Colonic mucosa (tissue), 4 donors: ENCODE results near the gene TANC1. TPM values are rescaled to one million over a fixed set of nuclear protein-coding genes. Genes with fewer than 3 reads are reported as not detected.
"Not testable (repeated sequence)": the region's sequence is repeated elsewhere in the genome, so short reads cannot be mapped to it uniquely, and the experiment has no call there.

Experiments
- DNase-seq: peaks from one replicate; pipeline ENCODE4 v3.0.0-alpha.2; 2020
- H3K27ac ChIP-seq: fragments of 200-600 bp; one replicate; pipeline ENCODE4 v1.8.0; 2021
- H3K27me3 ChIP-seq: fragments of 200-600 bp; one replicate; pipeline ENCODE4 v1.8.0; 2021
- H3K36me3 ChIP-seq: fragments of 200-600 bp; one replicate; pipeline ENCODE4 v1.8.0; 2021
- H3K4me1 ChIP-seq: fragments of 200-600 bp; one replicate; pipeline ENCODE4 v1.8.0; 2021; ENCODE audit warnings: mild to moderate bottlenecking
- H3K4me3 ChIP-seq: fragments of 200-600 bp; one replicate; pipeline ENCODE4 v1.8.0; 2021
- H3K9ac ChIP-seq, 2 donors: one replicate each; pipeline ENCODE4 v1.7.0; 2013; ENCODE audit warnings: control low read depth in 2 of 2, low read depth in 2 of 2, low read length in 2 of 2
- H3K9me3 ChIP-seq: fragments of 200-600 bp; one replicate; pipeline ENCODE4 v1.8.0; 2021
- CTCF ChIP-seq: fragments of 200-600 bp; IDR thresholded peaks from one replicate; pipeline ENCODE4 v1.8.0; 2022; ENCODE audit warnings: antibody characterized with exemption, mild to moderate bottlenecking
- intact Hi-C: fragments of 100-400 bp; cut with DNase I; formaldehyde crosslinking; loops from one replicate; pipeline ENCODE4 v1.14.1; 2022
- total RNA-seq, 2 donors: library from RNA; stranded (reverse); fragmentation: NEBNext Ultra II Directional in 1 of 2; extraction: Animal tissue kit (Norgen Biotek cat#: 25700) in 1 of 2; gene quantifications; one replicate each; pipeline ENCODE4 v1.2.1, GENCODE V29; 2021
- donor health status: healthy.
- donor health status: DM: no; HTN: no; CAD: no.
- donor health status: DM: no; HTN: no; CAD: no.

Gene TANC1
- total RNA-seq, 2 donors from 2014 or later, result 28.3 to 32.7 TPM

- Histone ChIP-seq H3K4me1 (peaks cover 24% of the 10 kb centered on the region), H3K27ac (no peak overlapping the region), H3K9me3 (no peaks in the 10 kb centered on the region), H3K4me3 (no peak overlapping the region), H3K36me3 (no peaks in the 10 kb centered on the region), H3K9ac (no peak overlapping the region), H3K27me3 (no peaks in the 10 kb centered on the region)
- intact Hi-C loops, result no loop called here
- TF ChIP-seq CTCF, result no peak
- no peak for DNase-seq
These were observed 127.4 kb downstream of the TANC1 start for GRCh38 chr2:159095813-159096212.

GRCh38 chr2:159096302-159096855, 127.9 kb downstream of the TANC1 start:
- peaks cover 19% of the 10 kb centered on the region for H3K4me1 ChIP-seq
- DNase-seq, H3K36me3 ChIP-seq, H3K27me3 ChIP-seq, H3K27ac ChIP-seq, intact Hi-C loops, H3K9me3 ChIP-seq, H3K9ac ChIP-seq, H3K4me3 ChIP-seq: not testable (repeated sequence)

- no peaks in the 10 kb centered on the region for H3K27me3 ChIP-seq
- H3K4me1 ChIP-seq, result peaks cover 15% of the 10 kb centered on the region
- H3K9ac ChIP-seq, result no peak overlapping the region
- no peak overlapping the region for H3K4me3 ChIP-seq
- intact Hi-C loops, result no loop called here
- no peaks in the 10 kb centered on the region for H3K9me3 ChIP-seq
- no peak for TF ChIP-seq CTCF
- H3K27ac ChIP-seq, result no peak overlapping the region
- DNase-seq, result no peak
- H3K36me3 ChIP-seq, result no peaks in the 10 kb centered on the region
These were observed 128.5 kb downstream of the TANC1 start for GRCh38 chr2:159096901-159097300.

- Histone ChIP-seq H3K9me3 (no peaks in the 10 kb centered on the region), H3K4me3 (no peak overlapping the region), H3K36me3 (no peaks in the 10 kb centered on the region), H3K4me1 (peaks cover 9% of the 10 kb centered on the region), H3K9ac (no peak overlapping the region), H3K27ac (no peak overlapping the region), H3K27me3 (no peaks in the 10 kb centered on the region)
- no peak for DNase-seq
- TF ChIP-seq CTCF, result no peak
- intact Hi-C loops, result no loop called here
These were observed 129.9 kb downstream of the TANC1 start for GRCh38 chr2:159098361-159098760.

DNA sequence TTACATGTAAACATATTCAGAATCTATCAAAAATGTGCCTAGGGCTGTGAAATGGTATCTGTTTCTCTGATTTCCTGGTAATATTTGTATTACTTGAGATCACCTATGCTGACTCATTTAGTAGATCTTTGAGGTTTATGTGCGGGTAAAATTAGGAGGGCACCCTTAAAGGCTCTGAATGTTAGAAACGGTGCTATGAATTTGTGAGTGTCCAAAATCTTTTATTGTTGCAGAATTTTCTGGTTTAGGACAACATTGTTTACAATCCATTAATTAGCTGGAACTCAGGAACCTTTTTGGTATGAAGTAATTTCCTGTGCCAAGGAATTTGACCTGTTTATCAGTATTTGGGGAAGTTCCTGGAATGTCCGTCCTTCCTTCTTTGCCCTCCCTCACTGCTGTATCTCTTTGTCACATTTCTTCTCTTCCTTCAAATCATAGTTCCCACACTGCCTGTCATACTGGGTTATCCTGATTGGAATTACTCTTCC, 130.5 kb downstream of the TANC1 start:
- Histone ChIP-seq H3K9me3 (no peaks in the 10 kb centered on the region), H3K27ac (peak overlapping the region; percentile 30), H3K36me3 (no peaks in the 10 kb centered on the region), H3K4me3 (no peak overlapping the region), H3K4me1 (peaks cover 6% of the 10 kb centered on the region), H3K9ac (no peak overlapping the region), H3K27me3 (no peaks in the 10 kb centered on the region)
- intact Hi-C loops, result no loop called here
- DNase-seq, result no peak
- no peak for TF ChIP-seq CTCF

- no peaks in the 10 kb centered on the region for H3K27me3 ChIP-seq
- intact Hi-C loops, result no loop called here
- no peak overlapping the region for H3K27ac ChIP-seq
- H3K9ac ChIP-seq, result no peak overlapping the region
- no peak for DNase-seq
- no peaks in the 10 kb centered on the region for H3K4me1 ChIP-seq
- H3K9me3 ChIP-seq, result no peaks in the 10 kb centered on the region
- H3K36me3 ChIP-seq, result no peaks in the 10 kb centered on the region
- TF ChIP-seq CTCF, result no peak
- H3K4me3 ChIP-seq, result no peak overlapping the region
These were observed 133.5 kb downstream of the TANC1 start for GRCh38 chr2:159101755-159102489.
